ENCODE results near the gene GEMIN7. TPM values are rescaled to one million over a fixed set of nuclear protein-coding genes. Genes with fewer than 3 reads are reported as not detected.
A peak's percentile ranks its signal among the peaks of the same experiment; 100 is the strongest.

Gene GEMIN7
- total RNA-seq, 2 donors from 2014 or later = 22.4 to 37.5 TPM

DNA sequence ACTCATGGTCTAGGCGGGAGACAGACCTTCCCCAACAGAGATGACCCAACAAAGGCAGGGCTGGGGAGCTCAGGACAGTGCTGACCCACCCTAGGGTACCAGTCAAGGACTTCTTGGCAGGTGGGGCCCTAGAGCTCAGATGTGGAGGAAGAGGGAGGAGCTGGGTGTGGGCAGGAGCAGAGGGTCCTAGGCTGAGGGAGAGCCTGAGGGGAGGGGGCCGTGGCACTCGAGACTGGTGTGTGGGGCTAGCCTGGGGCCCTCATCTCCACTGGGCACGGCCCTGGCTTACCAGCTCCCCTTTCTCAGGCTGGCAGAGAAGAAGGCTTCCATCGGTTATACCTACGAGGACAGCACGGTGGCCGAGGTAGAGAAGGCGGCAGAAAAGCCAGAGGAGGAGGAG lies 21.6 kb upstream of the GEMIN7 start:
- TF ChIP-seq, protein P1, sequence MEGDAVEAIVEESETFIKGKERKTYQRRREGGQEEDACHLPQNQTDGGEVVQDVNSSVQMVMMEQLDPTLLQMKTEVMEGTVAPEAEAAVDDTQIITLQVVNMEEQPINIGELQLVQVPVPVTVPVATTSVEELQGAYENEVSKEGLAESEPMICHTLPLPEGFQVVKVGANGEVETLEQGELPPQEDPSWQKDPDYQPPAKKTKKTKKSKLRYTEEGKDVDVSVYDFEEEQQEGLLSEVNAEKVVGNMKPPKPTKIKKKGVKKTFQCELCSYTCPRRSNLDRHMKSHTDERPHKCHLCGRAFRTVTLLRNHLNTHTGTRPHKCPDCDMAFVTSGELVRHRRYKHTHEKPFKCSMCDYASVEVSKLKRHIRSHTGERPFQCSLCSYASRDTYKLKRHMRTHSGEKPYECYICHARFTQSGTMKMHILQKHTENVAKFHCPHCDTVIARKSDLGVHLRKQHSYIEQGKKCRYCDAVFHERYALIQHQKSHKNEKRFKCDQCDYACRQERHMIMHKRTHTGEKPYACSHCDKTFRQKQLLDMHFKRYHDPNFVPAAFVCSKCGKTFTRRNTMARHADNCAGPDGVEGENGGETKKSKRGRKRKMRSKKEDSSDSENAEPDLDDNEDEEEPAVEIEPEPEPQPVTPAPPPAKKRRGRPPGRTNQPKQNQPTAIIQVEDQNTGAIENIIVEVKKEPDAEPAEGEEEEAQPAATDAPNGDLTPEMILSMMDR (IDR thresholded peaks at IDR 0.05) = no peak
- peaks cover 41% of the 10 kb centered on the region for H3K36me3 ChIP-seq
- no peak overlapping the region for H3K27ac ChIP-seq
- intact Hi-C loops (cut with DNase I) = no loop called here
- H3K27me3 ChIP-seq = no peaks in the 10 kb centered on the region
- no peaks in the 10 kb centered on the region for H3K4me1 ChIP-seq
- H3K4me3 ChIP-seq = no peak overlapping the region
- no peak overlapping the region for H3K9ac ChIP-seq (ENCODE audit: low read depth in 2 of 2, low read length in 2 of 2)
- DNase-seq = no peak
- H3K9me3 ChIP-seq = no peaks in the 10 kb centered on the region

DNA sequence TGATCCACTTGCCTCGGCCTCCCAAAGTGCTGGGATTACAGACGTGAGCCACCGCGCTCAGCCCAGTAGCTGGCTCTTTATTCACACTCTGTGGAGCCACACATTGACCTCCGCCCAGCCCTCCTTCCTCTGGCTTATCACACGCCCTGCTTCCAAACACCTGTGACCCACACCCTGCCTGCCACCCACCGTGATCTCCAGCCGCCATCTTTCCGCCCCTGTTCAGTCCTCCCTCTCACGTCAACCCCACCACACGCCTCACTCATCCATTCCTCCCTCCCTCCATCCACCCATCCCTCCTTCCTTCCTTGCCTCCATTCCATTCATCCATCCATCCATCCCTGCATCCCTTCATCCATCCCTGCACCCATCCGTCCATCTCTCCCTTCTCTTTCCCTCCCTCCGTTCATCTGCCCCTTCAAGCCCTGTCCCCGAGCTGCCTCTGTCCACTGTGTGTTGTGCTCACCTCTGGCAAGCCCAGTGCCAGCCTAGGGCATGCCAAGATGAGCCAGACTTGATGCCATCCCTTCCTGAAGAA lies 20.4 kb upstream of the GEMIN7 start:
- intact Hi-C loops (cut with DNase I) = loop anchor here (1.0 kb wide), 1 partner anchor 69 kb away; no protein-coding TSS in a partner anchor
- Histone ChIP-seq H3K4me1 (no peaks in the 10 kb centered on the region), H3K27me3 (no peaks in the 10 kb centered on the region), H3K27ac (no peak overlapping the region), H3K4me3 (no peak overlapping the region), H3K36me3 (peaks cover 39% of the 10 kb centered on the region), H3K9ac (ENCODE audit: low read depth in 2 of 2, low read length in 2 of 2) (no peak overlapping the region), H3K9me3 (no peaks in the 10 kb centered on the region)
- TF ChIP-seq, protein P1 (IDR thresholded peaks at IDR 0.05) = no peak
- DNase-seq = no peak

DNA sequence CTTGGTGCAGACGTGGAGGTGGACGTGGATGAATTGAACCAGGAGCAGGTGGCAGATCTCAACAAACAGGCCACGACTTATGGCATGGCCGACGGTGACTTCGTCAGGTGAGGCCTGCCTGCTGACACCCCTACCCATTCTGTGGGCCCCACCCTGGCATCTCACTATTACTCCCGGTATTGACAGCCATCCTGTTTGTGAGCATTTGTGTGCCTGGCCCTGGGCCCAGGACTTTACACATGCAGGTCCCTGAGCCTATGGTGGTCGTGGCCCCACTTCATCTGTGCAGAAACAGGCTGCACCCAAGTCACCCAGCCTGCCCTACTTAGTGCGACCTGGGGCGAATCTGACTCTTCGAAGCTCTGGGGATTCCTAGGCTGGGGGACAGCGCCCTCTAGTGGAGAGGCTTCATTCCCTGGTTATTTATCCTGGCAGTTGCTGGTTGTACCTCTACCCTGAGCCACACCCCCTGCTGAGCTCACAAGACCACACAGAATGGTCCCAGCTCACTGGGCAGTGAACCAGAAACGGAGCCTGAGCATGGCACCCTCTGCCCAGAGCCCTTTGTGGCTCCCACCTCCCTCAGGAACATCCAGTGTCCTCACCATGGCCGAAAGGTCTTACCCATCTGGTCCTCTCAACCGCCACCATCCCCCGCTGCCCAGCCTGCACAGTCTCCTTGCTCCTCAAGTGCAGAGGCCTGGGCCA lies 19.6 kb upstream of the GEMIN7 start:
- Histone ChIP-seq H3K27me3 (no peaks in the 10 kb centered on the region), H3K27ac (no peak overlapping the region), H3K36me3 (peaks cover 34% of the 10 kb centered on the region), H3K9me3 (no peaks in the 10 kb centered on the region), H3K4me3 (no peak overlapping the region), H3K4me1 (no peaks in the 10 kb centered on the region), H3K9ac (ENCODE audit: low read depth in 2 of 2, low read length in 2 of 2) (no peak overlapping the region)
- DNase-seq = peak; percentile 89
- intact Hi-C loops (cut with DNase I) = loop anchor here (1.0 kb wide), 1 partner anchor 70 kb away; no protein-coding TSS in a partner anchor
- TF ChIP-seq, protein P1 (IDR thresholded peaks at IDR 0.05) = peak; percentile 95

DNA sequence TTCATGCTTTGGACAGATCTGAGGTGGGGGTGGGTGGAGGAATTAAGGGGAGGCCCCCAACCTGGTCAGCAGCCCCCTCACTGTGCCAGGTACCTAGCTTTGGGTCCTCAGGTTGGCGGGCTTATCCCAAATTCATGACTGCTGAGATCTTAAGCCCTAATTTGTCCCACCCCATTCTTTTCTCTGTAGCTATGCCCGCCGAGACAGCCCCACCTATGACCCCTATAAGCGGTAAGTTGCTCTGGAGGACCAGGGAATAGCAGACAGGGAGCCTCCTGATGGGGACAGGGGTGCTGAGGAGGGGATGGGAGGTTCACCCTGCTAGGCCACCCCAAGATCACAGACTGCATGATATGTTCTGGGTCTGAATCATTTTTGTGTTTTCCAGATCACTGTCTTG lies 17.1 kb upstream of the GEMIN7 start:
- Histone ChIP-seq H3K27me3 (no peaks in the 10 kb centered on the region), H3K4me3 (no peak overlapping the region), H3K9ac (ENCODE audit: low read depth in 2 of 2, low read length in 2 of 2) (no peak overlapping the region), H3K36me3 (peaks cover 28% of the 10 kb centered on the region), H3K27ac (no peak overlapping the region), H3K9me3 (no peaks in the 10 kb centered on the region), H3K4me1 (no peaks in the 10 kb centered on the region)
- intact Hi-C loops (cut with DNase I) = no loop called here
- no peak for DNase-seq
- TF ChIP-seq, protein P1 (IDR thresholded peaks at IDR 0.05) = no peak

DNA sequence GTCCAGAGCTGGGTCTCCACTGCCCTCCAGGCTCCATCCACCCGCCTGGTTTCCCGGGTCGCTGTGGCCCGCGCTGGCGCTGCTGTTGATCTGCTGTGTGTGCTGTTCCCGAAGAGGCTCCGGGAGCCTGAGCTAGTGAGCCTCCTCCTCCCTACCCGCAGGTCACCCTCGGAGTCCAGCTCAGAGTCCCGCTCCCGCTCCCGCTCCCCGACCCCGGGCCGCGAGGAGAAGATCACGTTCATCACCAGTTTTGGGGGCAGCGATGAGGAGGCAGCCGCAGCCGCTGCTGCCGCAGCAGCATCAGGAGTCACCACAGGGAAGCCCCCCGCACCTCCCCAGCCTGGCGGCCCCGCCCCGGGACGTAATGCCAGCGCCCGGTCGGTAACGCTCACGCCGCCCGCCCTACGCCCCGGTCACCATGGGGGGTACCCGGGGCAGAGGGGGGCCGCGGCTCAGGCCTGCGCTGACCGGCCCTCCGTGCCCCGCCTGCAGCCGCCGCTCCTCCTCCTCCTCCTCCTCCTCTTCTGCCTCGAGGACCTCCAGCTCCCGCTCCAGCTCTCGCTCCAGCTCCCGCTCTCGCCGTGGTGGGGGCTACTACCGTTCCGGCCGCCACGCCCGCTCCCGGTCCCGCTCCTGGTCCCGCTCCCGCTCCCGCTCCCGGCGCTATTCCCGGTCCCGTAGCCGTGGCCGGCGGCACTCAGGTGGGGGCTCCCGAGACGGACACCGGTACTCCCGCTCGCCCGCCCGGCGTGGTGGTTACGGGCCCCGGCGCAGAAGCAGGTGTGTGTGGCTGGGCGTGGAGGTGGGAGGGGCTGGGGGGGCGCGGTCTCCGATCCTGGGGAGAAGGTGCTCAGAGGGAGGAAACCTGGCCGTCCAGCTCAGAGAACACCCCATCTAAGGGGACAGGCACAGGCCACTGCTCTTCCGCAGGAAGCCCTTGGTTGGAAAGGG lies 14.9 kb upstream of the GEMIN7 start:
- Histone ChIP-seq H3K27me3 (no peaks in the 10 kb centered on the region), H3K4me1 (no peaks in the 10 kb centered on the region), H3K9me3 (no peaks in the 10 kb centered on the region), H3K27ac (no peak overlapping the region), H3K4me3 (no peak overlapping the region), H3K9ac (ENCODE audit: low read depth in 2 of 2, low read length in 2 of 2) (no peak overlapping the region), H3K36me3 (peaks cover 18% of the 10 kb centered on the region)
- intact Hi-C loops (cut with DNase I) = no loop called here
- no peak for DNase-seq
- TF ChIP-seq, protein P1 (IDR thresholded peaks at IDR 0.05) = no peak

Measured in colonic mucosa (tissue), 4 donors.